ENCODE data around the gene CDC42BPB.

DNA sequence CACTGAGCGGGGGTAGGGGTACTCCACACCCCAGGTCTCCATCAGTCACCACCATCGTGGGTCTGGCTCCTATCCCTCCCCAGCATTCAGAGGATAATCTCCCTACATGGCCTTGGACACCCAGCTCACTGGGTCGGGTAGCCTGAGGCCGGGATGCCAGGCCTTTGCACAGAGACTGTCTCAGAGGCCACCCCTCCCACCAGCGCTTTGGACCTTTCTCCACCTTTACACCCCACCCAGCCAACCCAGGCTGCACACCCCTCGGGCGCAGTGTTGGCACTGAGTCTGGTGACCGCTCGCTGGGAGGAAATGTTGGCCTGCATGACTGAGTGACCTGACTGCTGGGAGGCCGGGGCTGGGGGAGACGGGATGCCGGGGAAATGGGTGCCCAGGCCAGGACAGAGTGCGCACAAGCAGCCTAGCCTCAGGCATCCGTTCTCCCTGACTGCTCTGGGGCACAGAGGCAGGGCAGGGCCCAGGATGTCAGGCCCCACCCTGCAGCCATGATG is 16.1 kb upstream of the CDC42BPB start:
- TF ChIP-seq, protein P1, sequence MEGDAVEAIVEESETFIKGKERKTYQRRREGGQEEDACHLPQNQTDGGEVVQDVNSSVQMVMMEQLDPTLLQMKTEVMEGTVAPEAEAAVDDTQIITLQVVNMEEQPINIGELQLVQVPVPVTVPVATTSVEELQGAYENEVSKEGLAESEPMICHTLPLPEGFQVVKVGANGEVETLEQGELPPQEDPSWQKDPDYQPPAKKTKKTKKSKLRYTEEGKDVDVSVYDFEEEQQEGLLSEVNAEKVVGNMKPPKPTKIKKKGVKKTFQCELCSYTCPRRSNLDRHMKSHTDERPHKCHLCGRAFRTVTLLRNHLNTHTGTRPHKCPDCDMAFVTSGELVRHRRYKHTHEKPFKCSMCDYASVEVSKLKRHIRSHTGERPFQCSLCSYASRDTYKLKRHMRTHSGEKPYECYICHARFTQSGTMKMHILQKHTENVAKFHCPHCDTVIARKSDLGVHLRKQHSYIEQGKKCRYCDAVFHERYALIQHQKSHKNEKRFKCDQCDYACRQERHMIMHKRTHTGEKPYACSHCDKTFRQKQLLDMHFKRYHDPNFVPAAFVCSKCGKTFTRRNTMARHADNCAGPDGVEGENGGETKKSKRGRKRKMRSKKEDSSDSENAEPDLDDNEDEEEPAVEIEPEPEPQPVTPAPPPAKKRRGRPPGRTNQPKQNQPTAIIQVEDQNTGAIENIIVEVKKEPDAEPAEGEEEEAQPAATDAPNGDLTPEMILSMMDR (IDR thresholded peaks at IDR 0.05) = no peak
- no peak for TF ChIP-seq POLR2A (IDR thresholded peaks at IDR 0.05)
